OCI-LY3 (cell line): Measurements from ENCODE around the gene HTT.
A peak's percentile ranks its signal among the peaks of the same experiment; 100 is the strongest.

Experiments
- H2AFZ ChIP-seq: fragments of 200-600, 300-600 bp; shearing (Covaris generic); 2 replicates; pipeline ENCODE4 v1.6.0; 2014; ENCODE audit warnings: antibody characterized with exemption, low read depth, low read length
- H3K27ac ChIP-seq: fragments of 200-600, 300-600 bp; sonication (generic); 2 replicates; pipeline ENCODE4 v1.5.1; 2014; ENCODE audit warnings: mild to moderate bottlenecking, low read length, moderate library complexity, mixed read lengths
- H3K27me3 ChIP-seq: fragments of 200-600, 300-600 bp; sonication (generic); 2 replicates; pipeline ENCODE4 v1.6.1; 2014; ENCODE audit warnings: low read depth, low read length, mixed read lengths
- H3K36me3 ChIP-seq: fragments of 200-600, 300-600 bp; sonication (generic); replicated peaks from 2 replicates; pipeline ENCODE3; 2014; ENCODE audit warnings: low read depth, low read length, mixed read lengths
- H3K4me1 ChIP-seq: fragments of 300-600, 200-600 bp; sonication (generic); 2 replicates; pipeline ENCODE4 v1.6.1; 2014; ENCODE audit warnings: low read length, mixed read lengths
- H3K4me2 ChIP-seq: fragments of 200-600, 300-600 bp; sonication (generic); 2 replicates; pipeline ENCODE4 v1.6.1; 2014; ENCODE audit warnings: low read length, mixed read lengths
- H3K4me3 ChIP-seq: fragments of 300-600, 200-600 bp; sonication (generic); 2 replicates; pipeline ENCODE4 v1.5.1; 2014; ENCODE audit warnings: antibody characterized with exemption, mild to moderate bottlenecking, low read length, moderate library complexity
- H3K79me2 ChIP-seq: fragments of 300-600, 200-600 bp; shearing (Covaris generic); 2 replicates; pipeline ENCODE4 v1.6.1; 2014; ENCODE audit warnings: mild to moderate bottlenecking, low read length, mixed read lengths
- H3K9ac ChIP-seq: fragments of 300-600, 200-600 bp; shearing (Covaris generic); 2 replicates; pipeline ENCODE4 v1.6.0; 2014; ENCODE audit warnings: mild to moderate bottlenecking, low read length, moderate library complexity
- H3K9me3 ChIP-seq: fragments of 200-600, 300-600 bp; shearing (Covaris generic); 2 replicates; pipeline ENCODE4 v1.6.1; 2014; ENCODE audit warnings: low read length, mixed read lengths; ENCODE audit not compliant: insufficient read depth
- H4K20me1 ChIP-seq: fragments of 200-600, 300-600 bp; sonication (generic); 2 replicates; pipeline ENCODE4 v1.6.1; 2016; ENCODE audit warnings: low read length, mixed read lengths; ENCODE audit not compliant: insufficient read depth
- EZH2phosphoT487 ChIP-seq: fragments of 200-600 bp; shearing (Covaris generic); IDR thresholded peaks from 2 replicates; pipeline ENCODE4 v1.6.1; 2018; ENCODE audit warnings: antibody characterized with exemption, mixed run types, low read depth
- TF ChIP-seq, protein P1 (sequence below): fragments of 200-600, 300-600 bp; sonication (generic); IDR thresholded peaks from 2 replicates; pipeline ENCODE4 v1.5.1; 2014; ENCODE audit warnings: antibody characterized with exemption, low read length, low read depth

The HTT gene

DNA sequence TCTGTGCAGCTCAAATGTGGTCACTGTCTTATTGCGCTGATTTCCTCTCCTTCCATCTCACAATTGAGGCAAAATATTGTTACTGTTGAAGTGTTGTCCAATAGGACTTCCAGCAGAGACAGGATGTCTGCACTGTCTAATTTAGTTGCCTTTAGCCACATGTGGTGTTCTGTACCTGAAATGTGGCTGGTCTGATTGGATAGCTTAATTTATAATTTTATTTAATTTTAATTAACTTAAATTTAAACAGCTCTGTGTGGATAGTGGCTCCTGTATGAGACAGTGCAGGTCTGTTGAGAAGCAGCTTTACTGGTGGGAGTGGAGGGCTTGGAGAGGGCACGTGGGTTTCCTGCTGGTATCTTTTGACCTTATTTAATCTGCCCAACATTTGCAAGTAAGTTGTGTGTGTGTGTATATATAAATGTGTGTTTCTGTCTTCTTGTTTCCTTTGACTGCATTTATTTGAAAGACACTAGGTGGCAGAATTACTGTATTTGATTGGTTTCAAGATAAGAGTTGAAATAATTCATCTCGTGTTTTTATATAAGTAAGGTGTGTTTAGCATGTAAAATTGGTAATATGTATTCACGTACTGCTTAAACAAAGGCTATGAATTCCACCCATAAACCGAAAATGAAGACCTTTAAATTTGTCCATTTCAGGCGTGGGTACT is 119.2 kb downstream of the HTT start:
- TF ChIP-seq, protein P1, sequence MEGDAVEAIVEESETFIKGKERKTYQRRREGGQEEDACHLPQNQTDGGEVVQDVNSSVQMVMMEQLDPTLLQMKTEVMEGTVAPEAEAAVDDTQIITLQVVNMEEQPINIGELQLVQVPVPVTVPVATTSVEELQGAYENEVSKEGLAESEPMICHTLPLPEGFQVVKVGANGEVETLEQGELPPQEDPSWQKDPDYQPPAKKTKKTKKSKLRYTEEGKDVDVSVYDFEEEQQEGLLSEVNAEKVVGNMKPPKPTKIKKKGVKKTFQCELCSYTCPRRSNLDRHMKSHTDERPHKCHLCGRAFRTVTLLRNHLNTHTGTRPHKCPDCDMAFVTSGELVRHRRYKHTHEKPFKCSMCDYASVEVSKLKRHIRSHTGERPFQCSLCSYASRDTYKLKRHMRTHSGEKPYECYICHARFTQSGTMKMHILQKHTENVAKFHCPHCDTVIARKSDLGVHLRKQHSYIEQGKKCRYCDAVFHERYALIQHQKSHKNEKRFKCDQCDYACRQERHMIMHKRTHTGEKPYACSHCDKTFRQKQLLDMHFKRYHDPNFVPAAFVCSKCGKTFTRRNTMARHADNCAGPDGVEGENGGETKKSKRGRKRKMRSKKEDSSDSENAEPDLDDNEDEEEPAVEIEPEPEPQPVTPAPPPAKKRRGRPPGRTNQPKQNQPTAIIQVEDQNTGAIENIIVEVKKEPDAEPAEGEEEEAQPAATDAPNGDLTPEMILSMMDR, result peak; percentile 42
- no peak for TF ChIP-seq EZH2phosphoT487
- no peak overlapping the region for H3K9ac ChIP-seq
- H4K20me1 ChIP-seq, result peaks cover 16% of the 10 kb centered on the region; the same call in 1 of the 2 replicates
- H3K9me3 ChIP-seq, result no peaks in the 10 kb centered on the region
- H3K27me3 ChIP-seq, result no peaks in the 10 kb centered on the region
- no peak overlapping the region for H3K4me3 ChIP-seq
- peaks cover 79% of the 10 kb centered on the region for H3K36me3 ChIP-seq
- H3K79me2 ChIP-seq, result no peaks in the 10 kb centered on the region
- no peak overlapping the region for H3K4me2 ChIP-seq
- no peak overlapping the region for H2AFZ ChIP-seq
- H3K27ac ChIP-seq, result no peak overlapping the region
- H3K4me1 ChIP-seq, result no peaks in the 10 kb centered on the region

DNA sequence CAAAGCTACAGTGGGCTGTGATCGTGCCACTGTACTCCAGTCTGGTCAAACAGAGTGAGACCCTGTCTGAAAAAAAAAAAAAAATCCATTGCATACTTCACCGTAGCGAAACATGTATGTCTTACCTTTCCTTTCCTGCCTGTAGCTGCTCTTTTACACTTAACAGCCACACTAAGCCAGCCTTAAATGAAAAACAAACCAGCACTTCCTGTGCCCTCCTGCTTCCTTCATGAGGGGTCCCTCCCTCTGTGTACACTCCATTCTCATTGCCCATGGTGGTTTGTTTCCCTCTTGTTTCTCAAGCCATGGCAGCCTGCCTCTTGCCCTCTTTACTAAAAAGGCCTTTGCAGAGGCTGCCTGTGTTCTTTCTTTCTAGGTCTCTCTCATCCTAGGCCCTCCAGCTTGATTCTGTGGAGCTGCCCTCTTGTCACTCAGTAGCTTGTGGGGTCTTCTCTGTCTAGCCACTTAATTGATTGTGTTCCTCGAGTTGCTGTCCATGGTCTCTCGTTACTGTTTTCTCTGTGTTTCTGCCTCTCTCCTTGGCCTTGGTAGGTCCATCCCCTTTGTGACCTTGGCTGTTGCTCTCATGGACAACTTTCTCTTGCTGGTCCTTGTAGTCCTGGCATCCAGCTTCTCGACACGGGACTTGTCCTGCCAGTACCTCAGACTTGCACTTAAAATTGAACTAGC is 122.3 kb downstream of the HTT start:
- no peak for TF ChIP-seq EZH2phosphoT487
- TF ChIP-seq, protein P1, result no peak
- Histone ChIP-seq H2AFZ (no peak overlapping the region), H3K9ac (no peak overlapping the region), H3K27me3 (no peaks in the 10 kb centered on the region), H3K4me1 (no peaks in the 10 kb centered on the region), H3K4me3 (no peak overlapping the region), H3K27ac (no peak overlapping the region), H3K4me2 (no peak overlapping the region), H3K9me3 (no peaks in the 10 kb centered on the region), H3K79me2 (no peaks in the 10 kb centered on the region), H4K20me1 (peaks cover 17% of the 10 kb centered on the region; the same call in 1 of the 2 replicates), H3K36me3 (peaks cover 66% of the 10 kb centered on the region)

DNA sequence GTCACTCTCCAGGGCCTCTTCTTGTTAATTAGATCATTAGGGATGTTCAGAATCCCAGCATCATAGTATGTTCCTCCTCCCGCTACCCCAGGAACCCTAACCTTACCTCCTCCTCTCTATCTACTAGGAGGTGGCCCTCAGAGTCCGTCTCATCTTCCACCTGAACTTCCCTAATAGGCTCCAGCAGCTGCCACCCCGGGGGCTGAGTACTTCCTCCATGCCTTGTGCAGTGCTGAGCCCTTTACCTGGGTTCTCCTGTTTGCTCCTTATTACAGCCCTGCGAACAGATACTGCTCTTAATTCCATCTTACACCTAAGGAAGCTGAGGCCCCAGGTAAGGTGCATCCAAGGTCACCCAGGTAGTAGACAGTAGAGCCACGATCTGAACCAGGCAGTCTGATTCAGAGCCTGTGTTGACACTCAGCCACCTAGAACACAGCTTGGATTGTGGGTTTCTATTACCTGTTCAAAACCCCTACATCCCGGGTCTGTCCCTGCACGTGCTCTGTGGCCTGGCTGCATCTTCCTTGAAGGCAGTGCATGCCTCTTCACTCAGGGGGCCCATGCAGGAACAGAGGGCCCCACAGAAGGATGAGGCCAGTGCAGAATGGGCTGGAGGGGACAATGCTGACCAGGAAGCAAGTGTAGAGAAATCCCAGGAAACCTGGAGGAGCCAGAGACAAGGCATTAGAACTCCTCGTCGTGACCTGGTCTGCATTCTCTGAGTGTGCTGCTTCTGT is 123.1 kb downstream of the HTT start:
- peaks cover 64% of the 10 kb centered on the region for H3K36me3 ChIP-seq
- H2AFZ ChIP-seq, result no peak overlapping the region
- H3K9ac ChIP-seq, result no peak overlapping the region
- no peaks in the 10 kb centered on the region for H3K27me3 ChIP-seq
- no peak overlapping the region for H3K4me2 ChIP-seq
- peaks cover 19% of the 10 kb centered on the region; the same call in 1 of the 2 replicates for H4K20me1 ChIP-seq
- H3K4me1 ChIP-seq, result no peaks in the 10 kb centered on the region
- no peaks in the 10 kb centered on the region for H3K79me2 ChIP-seq
- no peak overlapping the region for H3K27ac ChIP-seq
- TF ChIP-seq EZH2phosphoT487, result no peak
- TF ChIP-seq, protein P1, result no peak
- no peaks in the 10 kb centered on the region for H3K9me3 ChIP-seq
- H3K4me3 ChIP-seq, result no peak overlapping the region

DNA sequence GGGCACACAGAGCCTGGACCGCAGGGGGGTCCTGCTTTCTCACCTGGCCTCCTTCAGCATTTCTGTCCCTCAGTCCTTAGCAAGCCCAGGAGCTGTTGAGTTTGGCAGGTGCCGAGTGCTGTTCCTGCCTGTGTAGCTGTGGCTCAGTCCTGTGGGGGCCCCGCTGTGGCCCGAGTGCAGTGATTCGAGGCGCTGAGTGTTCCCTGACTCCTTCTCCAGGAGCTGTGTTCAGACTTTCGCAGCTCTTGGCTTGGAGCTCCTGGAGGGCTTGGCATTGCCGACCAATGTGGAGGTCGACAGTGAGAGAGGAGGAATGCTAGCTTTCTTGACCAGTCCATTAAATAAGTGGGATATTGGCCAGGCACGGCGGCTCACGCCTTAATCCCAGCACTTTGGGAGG is 124.4 kb downstream of the HTT start:
- H3K4me1 ChIP-seq, result no peaks in the 10 kb centered on the region
- no peak overlapping the region for H2AFZ ChIP-seq
- no peak overlapping the region for H3K4me2 ChIP-seq
- H3K9me3 ChIP-seq, result no peaks in the 10 kb centered on the region
- H3K36me3 ChIP-seq, result peaks cover 68% of the 10 kb centered on the region
- H4K20me1 ChIP-seq, result peaks cover 19% of the 10 kb centered on the region; the same call in 1 of the 2 replicates
- H3K4me3 ChIP-seq, result no peak overlapping the region
- no peak overlapping the region for H3K27ac ChIP-seq
- H3K9ac ChIP-seq, result no peak overlapping the region
- TF ChIP-seq, protein P1, result no peak
- TF ChIP-seq EZH2phosphoT487, result no peak
- no peaks in the 10 kb centered on the region for H3K79me2 ChIP-seq
- no peaks in the 10 kb centered on the region for H3K27me3 ChIP-seq
